HEK293 (cell line): Measurements from ENCODE around the gene ENC1.

Experiments
- CTCF ChIA-PET: fragments of 350-600 bp; formaldehyde crosslinking; extraction: SDS; loops from one replicate; lab custom pipeline; 2021; ENCODE audit warnings: antibody characterized with exemption; lab: Yijun Ruan, JAX
- POLR2A ChIA-PET: fragments of 300-600 bp; formaldehyde crosslinking; extraction: SDS; loops from one replicate; lab custom pipeline; 2020; ENCODE audit warnings: antibody characterized with exemption, inconsistent platforms; lab: Yijun Ruan, JAX
- H3K27ac ChIP-seq: fragments of 200-500 bp; sonication (Bioruptor generic); 2 replicates; pipeline ENCODE4 v1.5.1; 2014; ENCODE audit warnings: low read depth, low read length, control low read depth, inconsistent platforms; ENCODE audit errors: extremely low read depth
- H3K36me3 ChIP-seq, 2 experiments: fragments of 200-500 bp in 1 of 2; sonication (Bioruptor generic) in 1 of 2; 1 replicate in 1 of 2; 2 replicates in 1 of 2; pipeline ENCODE4 v1.5.1; 2014 to 2017; ENCODE audit warnings: inconsistent platforms in 2 of 2, low read length in 2 of 2; ENCODE audit not compliant: control insufficient read depth in 2 of 2, insufficient read depth in 1 of 2
- H3K4me1 ChIP-seq: fragments of 200-500 bp; sonication (Bioruptor generic); 2 replicates; pipeline ENCODE4 v1.5.1; 2014; ENCODE audit warnings: mild to moderate bottlenecking, low read length, inconsistent platforms; ENCODE audit not compliant: control insufficient read depth, insufficient read depth
- H3K4me3 ChIP-seq: 2 replicates; pipeline ENCODE4 v1.5.1; 2011; ENCODE audit warnings: low read depth, mild to moderate bottlenecking, control low read depth, low read length, moderate library complexity
- H3K9me3 ChIP-seq: fragments of 200-500 bp; sonication (Bioruptor generic); 2 replicates; pipeline ENCODE4 v1.5.1; 2014; ENCODE audit warnings: low read depth, low read length, inconsistent platforms; ENCODE audit not compliant: control insufficient read depth, insufficient read depth
- BCL11B ChIP-seq: fragments of 450-650 bp; formaldehyde crosslinking; IDR thresholded peaks from 2 replicates; pipeline ENCODE4 v1.5.1; 2016; ENCODE audit warnings: low read depth, missing biosample characterization, missing genetic modification characterization
- HIC1 ChIP-seq: fragments of 450-650 bp; formaldehyde crosslinking; IDR thresholded peaks from 2 replicates; pipeline ENCODE4 v1.5.1; 2016; ENCODE audit warnings: missing biosample characterization, missing genetic modification characterization
- HOXA7 ChIP-seq: sonication (generic); formaldehyde crosslinking; IDR thresholded peaks from 2 replicates; pipeline ENCODE4 v1.8.1; 2022; ENCODE audit warnings: missing genetic modification reagents, borderline replicate concordance
- KLF8 ChIP-seq: fragments of 450-650 bp; formaldehyde crosslinking; IDR thresholded peaks from 2 replicates; pipeline ENCODE4 v1.5.1; 2016; ENCODE audit warnings: missing biosample characterization, missing genetic modification characterization
- MZF1 ChIP-seq: fragments of 450-650 bp; formaldehyde crosslinking; IDR thresholded peaks from 2 replicates; pipeline ENCODE4 v1.5.1; 2017; ENCODE audit warnings: missing biosample characterization, missing genetic modification characterization, borderline replicate concordance
- PRDM6 ChIP-seq: fragments of 450-650 bp; formaldehyde crosslinking; IDR thresholded peaks from 2 replicates; pipeline ENCODE4 v1.5.1; 2017; ENCODE audit warnings: missing biosample characterization, missing genetic modification characterization
- RBAK ChIP-seq: fragments of 450-650 bp; formaldehyde crosslinking; IDR thresholded peaks from 2 replicates; pipeline ENCODE4 v1.5.1; 2016; ENCODE audit warnings: missing biosample characterization, missing genetic modification characterization
- REPIN1 ChIP-seq: fragments of 450-650 bp; formaldehyde crosslinking; IDR thresholded peaks from 2 replicates; pipeline ENCODE4 v1.5.1; 2017; ENCODE audit warnings: missing biosample characterization, missing genetic modification characterization, low read depth
- SCRT1 ChIP-seq: fragments of 450-650 bp; formaldehyde crosslinking; IDR thresholded peaks from 2 replicates; pipeline ENCODE4 v1.5.1; 2016; ENCODE audit warnings: missing biosample characterization, missing genetic modification characterization, borderline replicate concordance
- WT1 ChIP-seq: fragments of 450-650 bp; formaldehyde crosslinking; IDR thresholded peaks from 2 replicates; pipeline ENCODE4 v1.5.1; 2016; ENCODE audit warnings: missing biosample characterization, missing genetic modification characterization
- ZBTB10 ChIP-seq: fragments of 450-650 bp; formaldehyde crosslinking; IDR thresholded peaks from 2 replicates; pipeline ENCODE4 v1.5.1; 2016; ENCODE audit warnings: missing biosample characterization, missing genetic modification characterization
- ZBTB20 ChIP-seq: fragments of 450-650 bp; formaldehyde crosslinking; IDR thresholded peaks from 2 replicates; pipeline ENCODE4 v1.5.1; 2016; ENCODE audit warnings: missing biosample characterization, missing genetic modification characterization
- ZBTB8A ChIP-seq: fragments of 450-650 bp; formaldehyde crosslinking; IDR thresholded peaks from 2 replicates; pipeline ENCODE4 v1.5.1; 2016; ENCODE audit warnings: missing biosample characterization, missing genetic modification characterization
- ZNF114 ChIP-seq: fragments of 450-650 bp; formaldehyde crosslinking; IDR thresholded peaks from 2 replicates; pipeline ENCODE4 v1.5.0; 2017; ENCODE audit warnings: missing biosample characterization, missing genetic modification characterization
- ZNF157 ChIP-seq: fragments of 450-650 bp; formaldehyde crosslinking; IDR thresholded peaks from 2 replicates; pipeline ENCODE4 v1.5.1; 2016; ENCODE audit warnings: missing biosample characterization, missing genetic modification characterization
- ZNF211 ChIP-seq: fragments of 450-650 bp; formaldehyde crosslinking; IDR thresholded peaks from 2 replicates; pipeline ENCODE4 v1.5.1; 2016; ENCODE audit warnings: low read depth, missing biosample characterization, missing genetic modification characterization
- ZNF223 ChIP-seq: fragments of 450-650 bp; formaldehyde crosslinking; IDR thresholded peaks from 2 replicates; pipeline ENCODE4 v1.5.1; 2016; ENCODE audit warnings: missing biosample characterization, missing genetic modification characterization
- ZNF354C ChIP-seq: fragments of 450-650 bp; formaldehyde crosslinking; IDR thresholded peaks from 2 replicates; pipeline ENCODE4 v1.5.1; 2016; ENCODE audit warnings: missing biosample characterization, missing genetic modification characterization, low read depth, borderline replicate concordance
- ZNF48 ChIP-seq: fragments of 450-650 bp; formaldehyde crosslinking; IDR thresholded peaks from 2 replicates; pipeline ENCODE4 v1.5.1; 2016; ENCODE audit warnings: missing biosample characterization, missing genetic modification characterization
- ZNF513 ChIP-seq: fragments of 450-650 bp; IDR thresholded peaks from 2 replicates; pipeline ENCODE4 v1.5.1; 2018; ENCODE audit warnings: missing biosample characterization, missing genetic modification characterization
- ZNF549 ChIP-seq: fragments of 450-650 bp; IDR thresholded peaks from 2 replicates; pipeline ENCODE4 v1.5.1; 2018; ENCODE audit warnings: missing biosample characterization, missing genetic modification characterization, mild to moderate bottlenecking, inconsistent platforms, moderate library complexity
- ZNF558 ChIP-seq: fragments of 450-650 bp; formaldehyde crosslinking; IDR thresholded peaks from 2 replicates; pipeline ENCODE4 v1.5.1; 2016; ENCODE audit warnings: missing biosample characterization, missing genetic modification characterization
- ZNF585B ChIP-seq: fragments of 450-650 bp; formaldehyde crosslinking; IDR thresholded peaks from 2 replicates; pipeline ENCODE4 v1.5.1; 2016; ENCODE audit warnings: missing biosample characterization, missing genetic modification characterization
- ZNF596 ChIP-seq: fragments of 450-650 bp; IDR thresholded peaks from 2 replicates; pipeline ENCODE4 v1.5.0; 2018; ENCODE audit warnings: missing biosample characterization, mild to moderate bottlenecking, missing genetic modification characterization, moderate library complexity
- ZNF701 ChIP-seq: fragments of 450-650 bp; formaldehyde crosslinking; IDR thresholded peaks from 2 replicates; pipeline ENCODE4 v1.5.1; 2016; ENCODE audit warnings: missing biosample characterization, missing genetic modification characterization

ENC1 gene

GRCh38 chr5:74603376-74603775 is 37.2 kb downstream of the ENC1 start:
- Histone ChIP-seq H3K4me1 (no peaks in the 10 kb centered on the region; the same call in 1 of the 2 replicates), H3K36me3 (no peaks in the 10 kb centered on the region), H3K9me3 (no peaks in the 10 kb centered on the region), H3K27ac (no peak overlapping the region), H3K4me3 (no peak overlapping the region)
- TF ChIP-seq ZNF701 (tag by site-specific recombination) = no peak
- TF ChIP-seq ZNF114 (tag by site-specific recombination) = no peak
- TF ChIP-seq WT1 = no peak
- TF ChIP-seq PRDM6 (tag by site-specific recombination) = no peak
- ChIA-PET POLR2A (no interaction called here), CTCF (no interaction called here)

GRCh38 chr5:74599148-74599547 is 41.4 kb downstream of the ENC1 start:
- H3K36me3 ChIP-seq = no peaks in the 10 kb centered on the region
- ChIA-PET POLR2A (no interaction called here), CTCF (interaction anchor here (0.7 kb wide), 1 partner anchor 294 kb away, joined by 3 read pairs; no protein-coding TSS in a partner anchor)
- H3K4me1 ChIP-seq = no peaks in the 10 kb centered on the region
- H3K27ac ChIP-seq = no peak overlapping the region
- H3K9me3 ChIP-seq = no peaks in the 10 kb centered on the region
- TF ChIP-seq SCRT1 (tag by site-specific recombination) (no peak), ZNF701 (tag by site-specific recombination) (no peak), ZBTB8A (tag by site-specific recombination) (no peak), ZNF549 (no peak), BCL11B (tag by site-specific recombination) (no peak), ZBTB20 (no peak), RBAK (tag by site-specific recombination) (no peak), ZNF48 (tag by site-specific recombination) (no peak), ZNF596 (no peak), MZF1 (tag by site-specific recombination) (no peak), ZNF211 (no peak)
- no peak overlapping the region for H3K4me3 ChIP-seq

GRCh38 chr5:74598731-74599130 is 41.8 kb downstream of the ENC1 start:
- H3K4me3 ChIP-seq = no peak overlapping the region
- no peaks in the 10 kb centered on the region for H3K36me3 ChIP-seq
- CTCF ChIA-PET = interaction anchor here (0.6 kb wide), 1 partner anchor 134 kb away, joined by 4 read pairs; no protein-coding TSS in a partner anchor
- H3K27ac ChIP-seq = no peak overlapping the region
- POLR2A ChIA-PET = interaction anchor here (1.0 kb wide), 1 partner anchor 42 kb away, joined by 3 read pairs; the partner anchor contains the start of gene ENC1
- TF ChIP-seq ZNF157 = no peak
- TF ChIP-seq ZNF211 = no peak
- TF ChIP-seq KLF8 = no peak
- TF ChIP-seq ZBTB10 (tag by site-specific recombination) = no peak
- TF ChIP-seq HOXA7 (CRISPR knock-in tag) = no peak
- TF ChIP-seq ZNF585B (tag by site-specific recombination) = no peak
- TF ChIP-seq ZNF354C = no peak
- no peak for TF ChIP-seq REPIN1 (tag by site-specific recombination)
- no peak for TF ChIP-seq HIC1 (tag by site-specific recombination)
- TF ChIP-seq ZNF513 (tag by site-specific recombination) = no peak
- TF ChIP-seq ZNF223 (tag by site-specific recombination) = no peak
- no peak for TF ChIP-seq ZNF558 (tag by site-specific recombination)
- no peaks in the 10 kb centered on the region for H3K9me3 ChIP-seq
- no peaks in the 10 kb centered on the region for H3K4me1 ChIP-seq
